AG09309 (cell line): ENCODE data around the gene RAPGEF1.
A peak's percentile ranks its signal among the peaks of the same experiment; 100 is the strongest.
"Not testable (repeated sequence)": the region's sequence is repeated elsewhere in the genome, so short reads cannot be mapped to it uniquely, and the experiment has no call there.

Experiments
- DNase-seq: peaks from one replicate; pipeline ENCODE4 v3.0.0-alpha.2; 2010; ENCODE audit warnings: low read depth
- H3K4me3 ChIP-seq: 2 replicates; pipeline ENCODE4 v1.5.1; 2011; ENCODE audit warnings: mild to moderate bottlenecking, low read depth, low read length, moderate library complexity; ENCODE audit not compliant: control insufficient read depth
- CTCF ChIP-seq: IDR thresholded peaks from 2 replicates; pipeline ENCODE4 v1.5.1; 2011; ENCODE audit warnings: mild to moderate bottlenecking, low read depth, low read length, inconsistent platforms; ENCODE audit not compliant: insufficient read depth, control insufficient read depth; ENCODE audit errors: missing control alignments

The RAPGEF1 gene

GRCh38 chr9:131554087-131554842 lies 185.6 kb downstream of the RAPGEF1 start:
- no peak overlapping the region for H3K4me3 ChIP-seq
- DNase-seq: no peak
- TF ChIP-seq CTCF: no peak

- no peak for DNase-seq
These were observed 187.8 kb downstream of the RAPGEF1 start for GRCh38 chr9:131552030-131552429.

GRCh38 chr9:131550465-131550864 lies 189.4 kb downstream of the RAPGEF1 start:
- not testable (repeated sequence) for H3K4me3 ChIP-seq, DNase-seq

More at GRCh38 chr9:131552030-131552429, 187.8 kb downstream of the RAPGEF1 start:
- H3K4me3 ChIP-seq: no peak overlapping the region
- TF ChIP-seq CTCF: no peak

- DNase-seq, H3K4me3 ChIP-seq: not testable (repeated sequence)
These were observed 190.7 kb downstream of the RAPGEF1 start for GRCh38 chr9:131549186-131549585.

- TF ChIP-seq CTCF: no peak
- DNase-seq: no peak
- H3K4me3 ChIP-seq: peak overlapping the region; percentile 1; the same call in 1 of the 2 replicates
These were observed 193.4 kb downstream of the RAPGEF1 start for GRCh38 chr9:131546336-131547084.

- TF ChIP-seq CTCF: no peak
- DNase-seq: no peak
- no peak overlapping the region for H3K4me3 ChIP-seq
These were observed 194.0 kb downstream of the RAPGEF1 start for GRCh38 chr9:131545786-131546335.

- no peak for DNase-seq
- no peak for TF ChIP-seq CTCF
- H3K4me3 ChIP-seq: no peak within 1 kb of the TSS
These were observed 194.7 kb downstream of the RAPGEF1 start, which contains the start of gene PRRT1B for GRCh38 chr9:131545003-131545785. Gene PRRT1B, plus strand, starts transcription at chr9:131545523. Its CDS starts 93 bp downstream, at chr9:131545616.
